Endothelial cell of umbilical vein (primary cell): ENCODE results near the gene NFYC. TPM values are rescaled to one million over a fixed set of nuclear protein-coding genes. Genes with fewer than 3 reads are reported as not detected.

Experiments
- BruUV-seq: library from RNA; stranded (reverse); fragments of 400-500 nt; replicated peaks from 2 replicates; lab custom pipeline; 2021; lab: Mats Ljungman, UMichigan
- CTCF ChIA-PET: fragments of 300-600, 350-600 bp; sonication (Branson Sonifier 250); formaldehyde crosslinking; loops from one replicate; lab custom pipeline; 2021; ENCODE audit warnings: antibody characterized with exemption, inconsistent platforms; lab: Charles Lee
- POLR2A ChIA-PET: fragments of 300-600, 350-600 bp; sonication (Branson Sonifier 250); formaldehyde crosslinking; loops from one replicate; lab custom pipeline; 2021; ENCODE audit warnings: antibody characterized with exemption, inconsistent platforms; lab: Charles Lee
- DNase-seq: peaks from one replicate; pipeline ENCODE4 v3.0.0-alpha.2; 2011; ENCODE audit warnings: low read depth, low spot score
- FAIRE-seq: peaks from 2 replicates; lab custom pipeline; 2011; peaks lifted over from hg19 to GRCh38; lab: Jason Lieb, UNC
- H2AFZ ChIP-seq: 2 replicates; pipeline ENCODE4 v1.6.0; 2012; ENCODE audit warnings: low read depth, low read length, control low read depth, inconsistent platforms
- H3K27ac ChIP-seq: 2 replicates; pipeline ENCODE4 v1.5.1; 2011; ENCODE audit warnings: low read depth, mild to moderate bottlenecking, control low read depth, low read length, moderate library complexity; ENCODE audit not compliant: insufficient read depth
- H3K27me3 ChIP-seq, 2 experiments: 2 replicates each; pipeline versions ENCODE4 v1.6.0 to v1.6.1; 2011; ENCODE audit warnings: low read length in 2 of 2, mixed read lengths in 1 of 2; ENCODE audit not compliant: control insufficient read depth in 2 of 2, insufficient read depth in 2 of 2
- H3K36me3 ChIP-seq, 2 experiments: 2 replicates in 1 of 2; 3 replicates in 1 of 2; pipeline ENCODE4 v1.5.1; 2011; ENCODE audit warnings: low read length in 2 of 2, mild to moderate bottlenecking in 1 of 2, moderate library complexity in 1 of 2; ENCODE audit not compliant: control insufficient read depth in 2 of 2, insufficient read depth in 2 of 2; ENCODE audit errors: extremely low read depth in 1 of 2
- H3K4me1 ChIP-seq: 3 replicates; pipeline ENCODE4 v1.5.1; 2011; ENCODE audit warnings: mild to moderate bottlenecking, low read length; ENCODE audit not compliant: control insufficient read depth, insufficient read depth; ENCODE audit errors: extremely low read depth
- H3K4me2 ChIP-seq: 2 replicates; pipeline ENCODE4 v1.6.1; 2011; ENCODE audit warnings: low read length, control low read depth, mixed read lengths; ENCODE audit not compliant: insufficient read depth
- H3K4me3 ChIP-seq, 3 experiments: fragments of 200-600 bp in 1 of 3; sonication (generic), shearing (Covaris generic) in 1 of 3; replicated peaks in 1 of 3; 2 replicates each; pipeline ENCODE4 v1.5.1; 2011 to 2016; ENCODE audit warnings: control low read depth in 3 of 3, low read length in 3 of 3, mild to moderate bottlenecking in 2 of 3, inconsistent platforms in 1 of 3, low read depth in 1 of 3, moderate library complexity in 1 of 3; ENCODE audit not compliant: insufficient read depth in 1 of 3
- H3K79me2 ChIP-seq: 2 replicates; pipeline ENCODE4 v1.6.0; 2012; ENCODE audit warnings: low read length, inconsistent platforms; ENCODE audit not compliant: control insufficient read depth, insufficient read depth
- H3K9ac ChIP-seq: replicated peaks from 2 replicates; pipeline ENCODE3; 2011; ENCODE audit warnings: low read length, control low read depth; ENCODE audit not compliant: insufficient read depth; ENCODE audit errors: extremely low read depth
- H3K9me1 ChIP-seq: replicated peaks from 3 replicates; pipeline ENCODE4 v1.6.0; 2011; ENCODE audit warnings: mild to moderate bottlenecking, low read length; ENCODE audit not compliant: control insufficient read depth, insufficient read depth; ENCODE audit errors: extremely low read depth
- H3K9me3 ChIP-seq: replicated peaks from 2 replicates; pipeline ENCODE4 v1.5.1; 2012; ENCODE audit warnings: low read length, inconsistent platforms; ENCODE audit not compliant: control insufficient read depth, insufficient read depth
- H4K20me1 ChIP-seq: replicated peaks from 2 replicates; pipeline ENCODE3; 2011; ENCODE audit warnings: mild to moderate bottlenecking, low read length; ENCODE audit not compliant: control insufficient read depth, insufficient read depth; ENCODE audit errors: extremely low read depth
- POLR2AphosphoS5 ChIP-seq: IDR thresholded peaks from 2 replicates; pipeline ENCODE4 v1.6.1; 2012; ENCODE audit warnings: low read depth, mild to moderate bottlenecking, control low read depth, low read length, moderate library complexity; ENCODE audit not compliant: insufficient read depth
- dilution Hi-C: fragments of 300-500 bp; cut with MboI; formaldehyde crosslinking; loops from one replicate; pipeline ENCODE4 v1.15.0; 2019; ENCODE audit warnings: low sequenced_read_pairs; ENCODE audit not compliant: extremely low pct_ligation_motif_present
- intact Hi-C: fragments of 100-400 bp; cut with micrococcal nuclease; formaldehyde crosslinking; loops from one replicate; pipeline ENCODE4 v1.10.0; 2022
- polyA plus RNA-seq, 4 experiments: library from polyadenylated mRNA; depleted of rRNA in 3 of 4; stranded (reverse) in 3 of 4; unstranded in 1 of 4; fragments of >200 nt; gene quantifications; 2 replicates each; pipeline versions ENCODE4 v1.2.1 to v1.2.3, GENCODE V29; 2011 to 2012; ENCODE audit warnings: missing spikeins in 1 of 4
- total RNA-seq: library from RNA; stranded (reverse); gene quantifications from 2 replicates; pipeline ENCODE4 v1.2.3, GENCODE V29; 2021
- TF ChIP-seq, protein P1 (sequence below), 2 donors: IDR thresholded peaks; 1 replicate in 1 of 2; 2 replicates in 1 of 2; pipeline ENCODE4 v1.5.1; 2011; ENCODE audit warnings: low read length in 2 of 2, mild to moderate bottlenecking in 2 of 2, moderate library complexity in 2 of 2, control low read depth in 1 of 2, inconsistent platforms in 1 of 2, low read depth in 1 of 2; ENCODE audit not compliant: insufficient read depth in 1 of 2; ENCODE audit errors: extremely low read depth in 1 of 2

The NFYC gene
- total and polyA plus RNA-seq, 2 donors (not counting 3 experiments of a cell fraction or from before 2014, with no cell fraction given) = 51.1 to 81.7 TPM

DNA sequence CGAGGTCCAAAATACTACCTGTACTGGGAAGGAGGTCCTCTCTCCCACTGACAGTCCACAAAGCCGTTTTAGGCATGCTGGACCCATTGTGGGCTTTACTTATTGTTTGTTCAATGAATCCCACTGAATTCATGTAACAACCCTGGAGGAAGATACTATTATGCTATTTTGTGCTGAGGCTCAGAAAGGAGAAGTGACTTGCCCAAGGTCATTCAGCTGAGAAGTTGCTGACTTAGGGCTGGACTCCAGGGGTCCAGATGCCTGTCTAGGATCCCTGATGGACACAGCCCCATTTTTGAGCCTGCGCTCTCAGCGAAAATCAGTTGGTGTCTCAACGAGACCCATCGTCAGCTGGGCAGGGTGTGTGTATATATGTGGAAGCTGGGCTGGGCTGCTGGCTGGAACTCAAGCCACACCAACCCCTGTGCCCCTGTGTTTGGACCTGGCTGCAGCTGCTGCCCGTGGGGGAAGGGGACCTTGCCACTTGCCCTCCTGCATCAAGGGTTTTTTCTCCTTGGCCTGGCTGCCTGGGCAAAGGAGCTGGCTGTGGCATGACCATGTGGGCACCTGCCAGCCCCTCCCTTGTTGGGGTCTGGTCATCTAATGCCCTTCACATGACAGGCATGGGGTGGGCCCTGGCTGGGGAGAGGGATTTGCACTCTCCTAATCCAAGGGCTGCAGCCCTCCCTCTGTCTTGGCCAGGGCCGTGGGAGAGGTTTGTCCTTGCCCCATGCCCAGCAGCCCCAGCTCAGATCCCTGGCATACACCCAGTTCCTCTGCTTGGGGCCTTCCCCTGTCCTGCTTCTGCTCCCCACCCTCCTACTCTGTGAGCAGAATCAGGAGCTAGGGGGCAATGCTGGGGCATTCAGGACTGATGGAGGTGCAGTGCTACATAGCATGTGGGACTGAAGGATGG is 107.1 kb downstream of the NFYC start:
- dilution Hi-C loops = no loop called here
- POLR2A ChIA-PET = no interaction called here
- CTCF ChIA-PET = interaction anchor here (3.2 kb wide), 1 partner anchor 25 kb away, joined by 21 read pairs; no protein-coding TSS in a partner anchor

More for the DNA sequence above, 107.1 kb downstream of the NFYC start:
- H3K9me3 ChIP-seq = no peaks in the 10 kb centered on the region
- intact Hi-C loops = no loop called here
- no peak overlapping the region for H3K4me3 ChIP-seq
- H3K36me3 ChIP-seq = no peaks in the 10 kb centered on the region
- H4K20me1 ChIP-seq = no peaks in the 10 kb centered on the region
- DNase-seq = no peak
- no peaks in the 10 kb centered on the region for H3K79me2 ChIP-seq
- no peak overlapping the region for H3K4me2 ChIP-seq
- no peak overlapping the region for H3K9ac ChIP-seq
- FAIRE-seq = no peak
- H3K9me1 ChIP-seq = no peaks in the 10 kb centered on the region
- no peak overlapping the region for H3K27ac ChIP-seq
- no peak overlapping the region for H2AFZ ChIP-seq
- BruUV-seq = no TSS peak
- TF ChIP-seq, protein P1, sequence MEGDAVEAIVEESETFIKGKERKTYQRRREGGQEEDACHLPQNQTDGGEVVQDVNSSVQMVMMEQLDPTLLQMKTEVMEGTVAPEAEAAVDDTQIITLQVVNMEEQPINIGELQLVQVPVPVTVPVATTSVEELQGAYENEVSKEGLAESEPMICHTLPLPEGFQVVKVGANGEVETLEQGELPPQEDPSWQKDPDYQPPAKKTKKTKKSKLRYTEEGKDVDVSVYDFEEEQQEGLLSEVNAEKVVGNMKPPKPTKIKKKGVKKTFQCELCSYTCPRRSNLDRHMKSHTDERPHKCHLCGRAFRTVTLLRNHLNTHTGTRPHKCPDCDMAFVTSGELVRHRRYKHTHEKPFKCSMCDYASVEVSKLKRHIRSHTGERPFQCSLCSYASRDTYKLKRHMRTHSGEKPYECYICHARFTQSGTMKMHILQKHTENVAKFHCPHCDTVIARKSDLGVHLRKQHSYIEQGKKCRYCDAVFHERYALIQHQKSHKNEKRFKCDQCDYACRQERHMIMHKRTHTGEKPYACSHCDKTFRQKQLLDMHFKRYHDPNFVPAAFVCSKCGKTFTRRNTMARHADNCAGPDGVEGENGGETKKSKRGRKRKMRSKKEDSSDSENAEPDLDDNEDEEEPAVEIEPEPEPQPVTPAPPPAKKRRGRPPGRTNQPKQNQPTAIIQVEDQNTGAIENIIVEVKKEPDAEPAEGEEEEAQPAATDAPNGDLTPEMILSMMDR (IDR thresholded peaks at IDR 0.05; ENCODE audit: extremely low read depth in 1 of 2, insufficient read depth in 1 of 2, low read depth in 1 of 2, low read length in 2 of 2) = no peak
- TF ChIP-seq POLR2AphosphoS5 = no peak
- H3K27me3 ChIP-seq = peaks cover 0 to 4% of the 10 kb centered on the region in 2 experiments
- peaks cover 14% of the 10 kb centered on the region for H3K4me1 ChIP-seq
